Stimulated activated CD8-positive, alpha-beta memory T cell treated with anti-CD3 and anti-CD28 coated beads, Interleukin-7, amount 100 ng/mL, for 1 hour (primary cell): Measurements from ENCODE around the gene SERINC2.
"Not testable (repeated sequence)": the region's sequence is repeated elsewhere in the genome, so short reads cannot be mapped to it uniquely, and the experiment has no call there.

Experiments used
- DNase-seq, 2 donors: peaks; one replicate each; pipeline ENCODE4 v3.0.0-alpha.2; 2020; ENCODE audit warnings: low read depth in 2 of 2

The SERINC2 gene

DNA sequence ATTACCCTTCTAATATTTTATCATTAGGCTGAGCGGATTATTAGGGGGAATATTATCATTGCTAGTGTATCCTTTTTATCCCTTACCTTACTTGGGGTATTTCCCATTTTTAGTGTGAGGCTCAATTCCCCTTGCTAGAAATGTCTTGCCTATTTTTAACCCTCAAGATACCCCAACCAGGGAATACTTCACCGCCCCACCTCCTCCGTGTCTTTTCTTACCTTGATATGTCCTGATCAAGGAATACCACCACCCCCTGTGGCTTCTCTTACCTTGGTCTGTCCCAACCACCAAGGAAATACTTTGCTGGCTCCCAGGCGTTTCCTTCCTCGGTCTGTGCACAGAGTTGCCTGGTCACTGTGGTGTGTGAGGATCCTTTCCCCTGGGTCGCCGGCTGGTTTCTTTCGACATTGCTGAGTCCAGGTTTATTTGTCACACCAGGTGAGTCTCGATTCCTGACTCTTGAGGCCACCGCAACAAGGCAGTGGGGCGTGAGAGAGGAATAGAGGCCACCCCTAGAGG is 57.8 kb downstream of the SERINC2 start:
- DNase-seq: no peak

DNA sequence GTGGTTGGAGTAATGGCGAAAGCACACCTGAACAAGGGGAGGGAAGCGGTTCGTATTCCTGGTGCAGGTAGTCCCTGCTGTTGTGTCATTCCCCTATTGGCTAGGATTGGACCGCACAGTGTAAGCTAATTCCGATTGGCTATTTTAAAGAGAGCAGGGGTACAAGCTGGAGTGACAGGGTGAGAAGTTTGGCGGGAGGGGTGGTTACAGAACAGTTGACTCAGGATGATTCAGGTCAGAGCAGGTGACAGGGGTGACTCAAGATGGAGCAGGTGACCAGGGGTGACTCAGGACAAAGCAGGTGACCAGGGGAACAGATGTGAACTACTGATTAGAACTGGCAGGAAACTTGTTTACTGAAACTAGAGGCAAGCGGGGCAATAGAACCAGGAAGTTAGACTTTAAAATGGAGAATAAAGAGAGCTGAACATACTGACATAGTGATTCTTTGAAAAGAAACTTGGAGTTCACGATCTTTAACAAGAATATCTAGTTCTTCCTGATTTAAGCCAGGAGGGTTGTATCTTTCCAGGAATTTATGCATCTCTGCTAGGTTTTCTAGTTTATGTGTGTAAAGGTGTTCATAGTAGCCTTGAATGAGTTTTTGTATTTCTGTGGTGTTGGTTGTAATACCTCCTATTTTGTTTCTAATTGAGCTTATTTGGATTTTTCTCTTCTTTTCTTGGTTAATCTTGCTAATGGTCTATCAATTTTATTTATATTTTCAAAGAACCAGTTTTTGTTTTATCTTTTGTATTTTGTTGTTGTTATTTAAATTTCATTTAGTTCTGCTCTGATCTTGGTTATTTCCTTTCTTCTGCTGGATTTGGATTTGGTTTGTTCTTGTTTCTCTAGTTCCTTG is 58.7 kb downstream of the SERINC2 start:
- DNase-seq: not testable (repeated sequence)

- DNase-seq: not testable (repeated sequence)
Observed at GRCh38 chr1:31472314-31472651, 59.3 kb downstream of the SERINC2 start.

DNA sequence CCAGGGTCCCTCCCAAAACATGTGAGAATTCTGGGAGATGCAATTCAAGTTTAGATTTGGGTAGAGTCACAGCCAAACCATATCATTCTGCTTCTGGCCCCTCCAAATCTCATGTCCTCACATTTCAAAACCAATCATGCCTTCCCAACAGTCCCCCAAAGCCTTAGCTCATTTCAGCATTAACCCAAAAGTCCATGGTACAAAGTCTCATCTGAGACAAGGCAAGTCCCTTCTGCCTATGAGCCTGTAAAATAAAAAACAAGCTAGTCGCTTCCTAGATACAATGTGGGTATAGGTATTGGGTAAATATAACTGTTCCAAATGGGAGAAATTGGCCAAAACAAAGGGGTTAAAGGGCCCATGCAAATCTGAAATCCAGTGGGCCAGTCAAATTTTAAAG is 59.7 kb downstream of the SERINC2 start:
- not testable (repeated sequence) for DNase-seq

GRCh38 chr1:31473508-31473907 is 60.5 kb downstream of the SERINC2 start:
- DNase-seq: not testable (repeated sequence)

- not testable (repeated sequence) for DNase-seq
Observed at GRCh38 chr1:31474567-31474966, 61.6 kb downstream of the SERINC2 start.

DNA sequence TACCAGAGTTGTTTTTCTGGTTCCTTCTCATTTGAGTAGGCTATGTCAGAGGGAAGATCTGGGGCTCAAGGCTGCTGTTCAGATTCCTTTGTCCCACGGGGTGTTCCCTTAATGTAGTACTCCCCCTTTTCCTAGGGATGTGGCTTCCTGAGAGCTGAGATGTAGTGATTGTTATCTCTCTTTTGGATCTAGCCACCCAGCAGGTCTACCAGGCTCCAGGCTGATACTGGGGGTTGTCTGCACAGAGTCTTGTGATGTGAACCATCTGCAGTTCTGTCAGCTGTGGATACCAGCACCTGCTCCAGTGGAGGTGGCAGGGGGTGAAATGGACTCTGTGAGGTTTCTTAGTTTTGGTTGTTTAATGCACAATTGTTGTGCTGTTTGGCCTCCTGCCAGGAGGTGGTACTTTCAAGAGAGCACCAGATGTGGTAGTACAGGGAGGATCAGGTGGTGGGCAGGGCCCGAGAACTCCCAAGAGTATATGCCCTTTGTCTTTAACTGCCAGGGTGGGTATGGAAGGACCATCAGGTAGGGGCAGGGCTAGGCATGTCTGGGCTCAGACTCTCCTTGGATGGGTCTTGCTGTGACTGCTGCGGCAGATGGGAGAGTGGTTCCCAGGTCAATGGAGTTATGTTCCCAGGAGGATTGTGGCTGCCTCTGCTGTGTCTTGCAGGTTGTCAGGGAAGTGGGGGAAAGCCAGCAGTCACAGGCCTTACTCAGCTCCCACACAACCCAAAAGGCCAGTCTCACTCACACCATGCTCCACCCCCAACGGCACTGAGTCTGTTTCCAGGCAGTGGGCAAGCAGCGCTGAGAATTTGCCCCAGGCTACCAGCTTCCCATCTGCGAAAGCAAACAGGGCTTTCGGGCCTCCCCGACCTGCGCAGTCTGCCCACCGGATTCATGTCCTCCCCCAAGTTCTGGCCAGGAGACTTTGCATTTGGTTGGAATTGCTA is 64.2 kb downstream of the SERINC2 start:
- no peak for DNase-seq

DNA sequence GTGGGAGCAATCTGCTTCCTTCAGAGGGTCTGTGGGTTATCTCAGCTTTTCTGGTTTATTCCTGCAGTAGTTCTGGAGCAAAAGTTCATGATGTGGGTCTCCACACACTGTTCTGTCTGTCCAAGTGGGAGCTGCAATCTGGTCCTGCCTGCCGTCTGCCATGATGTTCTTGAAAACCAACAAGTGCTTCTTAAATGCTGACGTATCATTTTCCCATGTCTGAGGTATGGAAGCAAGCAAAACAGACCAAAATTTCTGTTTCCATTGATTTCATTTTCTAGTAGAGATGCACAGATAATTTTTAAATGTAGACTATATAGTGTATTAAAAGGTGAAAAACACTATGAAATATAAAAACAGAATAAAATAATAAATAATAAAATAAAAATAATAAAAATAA is 65.2 kb downstream of the SERINC2 start:
- DNase-seq: no peak

GRCh38 chr1:31479811-31480210 is 66.8 kb downstream of the SERINC2 start:
- no peak for DNase-seq

GRCh38 chr1:31480426-31480825 is 67.4 kb downstream of the SERINC2 start:
- not testable (repeated sequence) for DNase-seq

DNA sequence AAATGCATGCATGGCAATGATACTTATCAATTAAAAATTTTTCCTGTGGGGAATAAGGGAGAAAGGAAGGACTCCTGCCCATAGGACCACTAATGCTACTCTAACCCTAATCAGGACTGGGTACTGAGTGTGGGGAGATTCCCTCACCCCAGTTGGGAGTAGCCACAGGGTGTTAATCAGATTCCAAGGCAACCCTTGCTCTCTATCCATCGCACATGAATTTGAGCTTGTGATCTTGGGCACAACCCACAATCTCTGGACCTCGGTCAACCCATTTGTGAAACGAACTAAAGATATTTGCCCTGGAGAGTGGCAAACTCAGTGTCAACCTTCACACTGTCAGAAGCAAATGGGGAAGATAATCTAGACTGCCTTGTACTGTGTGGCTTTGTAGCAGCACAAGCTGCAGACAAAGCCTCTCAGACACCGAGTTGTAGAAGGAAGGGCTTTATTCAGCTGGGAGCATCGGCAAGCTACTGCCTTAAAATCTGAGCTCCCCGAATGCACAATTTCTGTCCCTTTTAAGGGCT is 69.5 kb downstream of the SERINC2 start:
- DNase-seq: no peak

- no peak for DNase-seq
Observed at GRCh38 chr1:31483012-31483946, 70.3 kb downstream of the SERINC2 start.
